ENCODE data around the gene MLH3.

DNA sequence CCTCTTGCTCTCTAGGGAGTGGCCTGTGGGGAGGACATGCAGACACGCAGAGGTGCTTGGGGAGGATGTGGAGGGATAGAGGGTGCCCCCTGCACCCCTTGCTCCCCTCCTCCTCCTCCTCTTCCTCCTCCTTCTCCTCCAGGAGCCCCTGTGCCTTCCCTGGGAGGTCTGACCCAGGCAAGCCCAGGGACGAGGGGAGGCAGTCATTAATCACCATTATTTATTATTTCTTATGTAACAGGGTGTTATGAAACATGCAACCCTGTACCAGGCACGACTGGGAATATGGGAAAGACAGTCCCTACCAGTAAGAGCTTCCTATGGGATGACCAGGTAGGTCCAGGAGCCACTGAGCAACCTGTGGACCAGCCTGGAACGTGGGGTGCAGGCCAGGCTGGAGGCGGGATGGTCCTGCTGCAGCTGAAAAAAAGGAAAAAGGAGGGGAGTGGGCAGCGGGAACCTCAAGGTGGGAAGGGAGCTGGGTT is 73.3 kb downstream of the MLH3 start:
- TF ChIP-seq, protein P1, sequence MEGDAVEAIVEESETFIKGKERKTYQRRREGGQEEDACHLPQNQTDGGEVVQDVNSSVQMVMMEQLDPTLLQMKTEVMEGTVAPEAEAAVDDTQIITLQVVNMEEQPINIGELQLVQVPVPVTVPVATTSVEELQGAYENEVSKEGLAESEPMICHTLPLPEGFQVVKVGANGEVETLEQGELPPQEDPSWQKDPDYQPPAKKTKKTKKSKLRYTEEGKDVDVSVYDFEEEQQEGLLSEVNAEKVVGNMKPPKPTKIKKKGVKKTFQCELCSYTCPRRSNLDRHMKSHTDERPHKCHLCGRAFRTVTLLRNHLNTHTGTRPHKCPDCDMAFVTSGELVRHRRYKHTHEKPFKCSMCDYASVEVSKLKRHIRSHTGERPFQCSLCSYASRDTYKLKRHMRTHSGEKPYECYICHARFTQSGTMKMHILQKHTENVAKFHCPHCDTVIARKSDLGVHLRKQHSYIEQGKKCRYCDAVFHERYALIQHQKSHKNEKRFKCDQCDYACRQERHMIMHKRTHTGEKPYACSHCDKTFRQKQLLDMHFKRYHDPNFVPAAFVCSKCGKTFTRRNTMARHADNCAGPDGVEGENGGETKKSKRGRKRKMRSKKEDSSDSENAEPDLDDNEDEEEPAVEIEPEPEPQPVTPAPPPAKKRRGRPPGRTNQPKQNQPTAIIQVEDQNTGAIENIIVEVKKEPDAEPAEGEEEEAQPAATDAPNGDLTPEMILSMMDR (conservative IDR thresholded peaks at IDR 0.05; ENCODE audit: low read length): no peak
- no peak for TF ChIP-seq EZH2phosphoT487 (IDR thresholded peaks at IDR 0.05; ENCODE audit: borderline replicate concordance)

All from Loucy (cell line).